H9 (cell line): Measurements from ENCODE around the gene SRSF12. TPM values are rescaled to one million over a fixed set of nuclear protein-coding genes. Genes with fewer than 3 reads are reported as not detected.

Experiments
- DNase-seq: peaks from one replicate; pipeline ENCODE4 v3.0.0-alpha.2; 2017
- H2AFZ ChIP-seq: one replicate; pipeline ENCODE4 v1.6.1; 2013; ENCODE audit warnings: mild to moderate bottlenecking, low read length, control low read depth, moderate library complexity
- H2AK5ac ChIP-seq: 2 replicates; pipeline ENCODE4 v1.6.1; 2013; ENCODE audit warnings: low read length, control low read depth, mixed read lengths; ENCODE audit not compliant: insufficient read length
- H2BK120ac ChIP-seq: one replicate; pipeline ENCODE4 v1.6.1; 2013; ENCODE audit warnings: low read depth, mild to moderate bottlenecking, low read length, control low read depth, inconsistent platforms; ENCODE audit not compliant: poor library complexity, severe bottlenecking
- H2BK12ac ChIP-seq: 2 replicates; pipeline ENCODE4 v1.6.1; 2013; ENCODE audit warnings: low read length, control low read depth, mixed read lengths, low read depth; ENCODE audit not compliant: insufficient read length
- H2BK15ac ChIP-seq: 2 replicates; pipeline ENCODE4 v1.6.1; 2013; ENCODE audit warnings: low read depth, low read length, control low read depth
- H2BK20ac ChIP-seq: one replicate; pipeline ENCODE4 v1.6.1; 2013; ENCODE audit warnings: low read depth, mild to moderate bottlenecking, low read length, control low read depth, inconsistent platforms; ENCODE audit not compliant: poor library complexity, severe bottlenecking
- H2BK5ac ChIP-seq: 2 replicates; pipeline ENCODE4 v1.6.1; 2013; ENCODE audit warnings: low read length, control low read depth, mixed read lengths; ENCODE audit not compliant: insufficient read length
- H3K14ac ChIP-seq: 2 replicates; pipeline ENCODE4 v1.6.1; 2013; ENCODE audit warnings: low read length, control low read depth; ENCODE audit not compliant: insufficient read depth
- H3K18ac ChIP-seq: 2 replicates; pipeline ENCODE4 v1.6.1; 2013; ENCODE audit warnings: low read depth, mild to moderate bottlenecking, mixed read lengths, low read length, control low read depth; ENCODE audit not compliant: insufficient read length
- H3K23ac ChIP-seq: 2 replicates; pipeline ENCODE4 v1.6.1; 2013; ENCODE audit warnings: low read length, control low read depth, mixed read lengths, low read depth; ENCODE audit not compliant: insufficient read length
- H3K23me2 ChIP-seq: 2 replicates; pipeline ENCODE4 v1.6.1; 2013; ENCODE audit warnings: low read depth, mild to moderate bottlenecking, mixed read lengths, low read length, control low read depth; ENCODE audit not compliant: insufficient read length, poor library complexity, severe bottlenecking
- H3K27ac ChIP-seq: 2 replicates; pipeline ENCODE4 v1.5.1; 2013; ENCODE audit warnings: low read length, control low read depth, mixed read lengths, low read depth; ENCODE audit not compliant: insufficient read length
- H3K27me3 ChIP-seq: 2 replicates; pipeline ENCODE4 v1.6.1; 2013; ENCODE audit warnings: low read length, control low read depth, inconsistent platforms; ENCODE audit not compliant: insufficient read depth
- H3K4ac ChIP-seq: 2 replicates; pipeline ENCODE4 v1.6.1; 2013; ENCODE audit warnings: low read depth, mild to moderate bottlenecking, control low read depth, inconsistent platforms, low read length, moderate library complexity
- H3K4me1 ChIP-seq: 2 replicates; pipeline ENCODE4 v1.6.1; 2013; ENCODE audit warnings: low read length, control low read depth, inconsistent platforms; ENCODE audit not compliant: insufficient read depth
- H3K4me2 ChIP-seq: 2 replicates; pipeline ENCODE4 v1.6.1; 2013; ENCODE audit warnings: low read length, control low read depth, mixed read lengths; ENCODE audit not compliant: insufficient read length, insufficient read depth
- H3K56ac ChIP-seq: 2 replicates; pipeline ENCODE4 v1.6.1; 2013; ENCODE audit warnings: low read depth, mild to moderate bottlenecking, mixed read lengths, low read length, control low read depth; ENCODE audit not compliant: insufficient read length
- H3K79me1 ChIP-seq: 2 replicates; pipeline ENCODE4 v1.6.1; 2013; ENCODE audit warnings: low read depth, mild to moderate bottlenecking, moderate library complexity, low read length, control low read depth, inconsistent platforms; ENCODE audit not compliant: insufficient read depth, poor library complexity, severe bottlenecking
- H3K79me2 ChIP-seq: 2 replicates; pipeline ENCODE4 v1.6.1; 2013; ENCODE audit warnings: low read length, control low read depth, inconsistent platforms; ENCODE audit not compliant: insufficient read depth
- H3K9ac ChIP-seq: 2 replicates; pipeline ENCODE4 v1.6.1; 2013; ENCODE audit warnings: low read length, control low read depth, mixed read lengths; ENCODE audit not compliant: insufficient read length; ENCODE audit errors: extremely low read depth
- H3K9me3 ChIP-seq: one replicate; pipeline ENCODE4 v1.6.1; 2013; ENCODE audit warnings: low read depth, low read length, inconsistent platforms; ENCODE audit not compliant: control insufficient read depth
- H3T11ph ChIP-seq: one replicate; pipeline ENCODE4 v1.6.1; 2013; ENCODE audit warnings: mild to moderate bottlenecking, low read length, control low read depth, inconsistent platforms
- H4K20me1 ChIP-seq: one replicate; pipeline ENCODE4 v1.6.1; 2013; ENCODE audit not compliant: control insufficient read depth, insufficient read length, insufficient read depth
- H4K5ac ChIP-seq: 2 replicates; pipeline ENCODE4 v1.6.1; 2013; ENCODE audit warnings: low read depth, mild to moderate bottlenecking, mixed read lengths, low read length, control low read depth; ENCODE audit not compliant: insufficient read length
- H4K8ac ChIP-seq: replicated peaks from 2 replicates; pipeline ENCODE4 v1.6.1; 2013; ENCODE audit warnings: low read length, control low read depth, mixed read lengths, low read depth; ENCODE audit not compliant: insufficient read length
- H4K91ac ChIP-seq: 2 replicates; pipeline ENCODE4 v1.6.1; 2013; ENCODE audit warnings: low read depth, mild to moderate bottlenecking, moderate library complexity, mixed read lengths, low read length, control low read depth; ENCODE audit not compliant: insufficient read length
- H3K27ac Mint-ChIP-seq, 3 experiments: 2 replicates in 2 of 3; 3 replicates in 1 of 3; pipeline ENCODE4 v1.8.0; 2020 to 2021; ENCODE audit warnings: mixed read lengths in 3 of 3, mild to moderate bottlenecking in 1 of 3, moderate library complexity in 1 of 3
- H3K27me3 Mint-ChIP-seq: 2 replicates; pipeline ENCODE4 v1.8.0; 2021; ENCODE audit warnings: low read depth, mild to moderate bottlenecking, moderate library complexity, mixed read lengths
- H3K36me3 Mint-ChIP-seq, 3 experiments: 2 replicates in 2 of 3; 3 replicates in 1 of 3; pipeline ENCODE4 v1.8.0; 2020 to 2021; ENCODE audit warnings: low read depth in 3 of 3, mixed read lengths in 3 of 3; ENCODE audit not compliant: insufficient read depth in 1 of 3
- H3K4me1 Mint-ChIP-seq, 2 experiments: 2 replicates each; pipeline ENCODE4 v1.8.0; 2020; ENCODE audit warnings: mixed read lengths in 2 of 2
- H3K4me3 Mint-ChIP-seq, 2 experiments: 2 replicates in 1 of 2; 3 replicates in 1 of 2; pipeline ENCODE4 v1.8.0; 2020 to 2021; ENCODE audit warnings: mild to moderate bottlenecking in 2 of 2, mixed read lengths in 2 of 2, moderate library complexity in 1 of 2
- H3K9me3 Mint-ChIP-seq, 2 experiments: 2 replicates in 1 of 2; 3 replicates in 1 of 2; pipeline ENCODE4 v1.8.0; 2020; ENCODE audit warnings: mild to moderate bottlenecking in 2 of 2, mixed read lengths in 2 of 2, moderate library complexity in 1 of 2
- CTCF ChIP-seq: fragments of 200-600 bp; sonication (generic); conservative IDR thresholded peaks from 3 replicates; pipeline ENCODE4 v1.8.0; 2021; ENCODE audit warnings: antibody characterized with exemption, mild to moderate bottlenecking
- WGBS: extraction: QIAGEN DNeasy Blood & Tissue Kit; methylation state at CpG from one replicate; pipeline ENCODE4 v1.1.7; 2013; ENCODE audit warnings: missing lambda C conversion rate, low lambda C conversion rate, mixed read lengths; ENCODE audit not compliant: insufficient read length; ENCODE audit errors: extremely low coverage; 5-methylcytosine and 5-hydroxymethylcytosine counted together
- total RNA-seq: library from RNA; stranded (reverse); gene quantifications from 2 replicates; pipeline ENCODE4 v1.2.1, GENCODE V29; 2021

The SRSF12 gene
- total RNA-seq, 1 experiment from 2014 or later = 7.6 TPM

- peaks cover 21 to 22% of the 10 kb centered on the region in 2 experiments for H3K4me1 Mint-ChIP-seq
- Histone ChIP-seq H2AK5ac (no peak overlapping the region), H3K4me1 (no peaks in the 10 kb centered on the region), H2BK5ac (no peak overlapping the region), H3T11ph (no peak overlapping the region), H3K18ac (no peak overlapping the region), H2AFZ (no peak overlapping the region), H2BK20ac (no peak overlapping the region), H3K23ac (no peak overlapping the region), H4K20me1 (no peaks in the 10 kb centered on the region), H4K8ac (no peak overlapping the region), H3K4me2 (no peak overlapping the region), H2BK15ac (no peak overlapping the region), H4K91ac (no peak overlapping the region), H3K27ac (no peak overlapping the region), H2BK12ac (no peak overlapping the region), H3K79me1 (no peaks in the 10 kb centered on the region), H3K56ac (no peak overlapping the region), H3K27me3 (peaks cover 14% of the 10 kb centered on the region; the same call in 1 of the 2 replicates), H3K9ac (no peak overlapping the region), H3K23me2 (no peaks in the 10 kb centered on the region), H3K4ac (no peak overlapping the region), H2BK120ac (no peak overlapping the region), H3K79me2 (no peaks in the 10 kb centered on the region), H3K9me3 (no peaks in the 10 kb centered on the region), H4K5ac (no peak overlapping the region), H3K14ac (no peak overlapping the region)
- no peaks in the 10 kb centered on the region; a peak in 1 of 7 replicates for H3K36me3 Mint-ChIP-seq
- H3K9me3 Mint-ChIP-seq = peaks cover 0 to 3% of the 10 kb centered on the region in 2 experiments; a peak in 2 of 5 replicates
- H3K27me3 Mint-ChIP-seq = peaks cover 66% of the 10 kb centered on the region
- no peak for TF ChIP-seq CTCF
- no peak for DNase-seq
- WGBS = no CpG with 5 or more reads among the region's 2 CpGs
- no peak overlapping the region for H3K27ac Mint-ChIP-seq
- no peak overlapping the region for H3K4me3 Mint-ChIP-seq
Measured at GRCh38 chr6:89138173-89138572, 20.3 kb upstream of the SRSF12 start.
